Measurements from ENCODE around the gene SPATA7.

Gene SPATA7

DNA sequence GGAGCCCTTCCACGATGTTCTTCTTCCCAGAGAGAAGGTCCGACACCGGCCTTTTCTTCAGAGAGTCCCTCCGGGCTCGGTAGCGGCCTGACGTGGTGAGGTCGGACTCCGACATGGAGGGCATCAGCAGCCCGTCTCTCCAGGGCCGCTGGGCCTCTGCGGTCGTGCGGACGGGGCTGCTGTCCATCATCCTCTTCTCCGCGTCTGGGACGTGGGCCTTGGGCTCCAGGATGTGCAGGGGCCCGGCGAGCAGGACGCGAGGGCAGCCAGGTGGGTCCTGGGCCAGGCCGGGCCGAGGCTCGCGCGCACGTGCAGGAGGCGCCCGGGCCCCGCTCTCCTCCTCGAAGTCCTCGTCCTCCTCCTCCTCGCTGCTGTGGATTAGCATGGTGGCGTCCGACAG, 93.5 kb downstream of the SPATA7 start:
- no peak for DNase-seq (ENCODE audit: extremely low read depth, insufficient read length)
- no peak overlapping the region for H3K4me3 ChIP-seq (replicated peaks; ENCODE audit: low read depth, low read length)
- no peaks in the 10 kb centered on the region; the same call in 1 of the 2 replicates for H3K27me3 ChIP-seq (replicated peaks; ENCODE audit: control insufficient read depth, insufficient read depth, low read length)
- H3K36me3 ChIP-seq (ENCODE audit: control insufficient read depth, insufficient read depth, low read length), result no peaks in the 10 kb centered on the region
- TF ChIP-seq, protein P1, sequence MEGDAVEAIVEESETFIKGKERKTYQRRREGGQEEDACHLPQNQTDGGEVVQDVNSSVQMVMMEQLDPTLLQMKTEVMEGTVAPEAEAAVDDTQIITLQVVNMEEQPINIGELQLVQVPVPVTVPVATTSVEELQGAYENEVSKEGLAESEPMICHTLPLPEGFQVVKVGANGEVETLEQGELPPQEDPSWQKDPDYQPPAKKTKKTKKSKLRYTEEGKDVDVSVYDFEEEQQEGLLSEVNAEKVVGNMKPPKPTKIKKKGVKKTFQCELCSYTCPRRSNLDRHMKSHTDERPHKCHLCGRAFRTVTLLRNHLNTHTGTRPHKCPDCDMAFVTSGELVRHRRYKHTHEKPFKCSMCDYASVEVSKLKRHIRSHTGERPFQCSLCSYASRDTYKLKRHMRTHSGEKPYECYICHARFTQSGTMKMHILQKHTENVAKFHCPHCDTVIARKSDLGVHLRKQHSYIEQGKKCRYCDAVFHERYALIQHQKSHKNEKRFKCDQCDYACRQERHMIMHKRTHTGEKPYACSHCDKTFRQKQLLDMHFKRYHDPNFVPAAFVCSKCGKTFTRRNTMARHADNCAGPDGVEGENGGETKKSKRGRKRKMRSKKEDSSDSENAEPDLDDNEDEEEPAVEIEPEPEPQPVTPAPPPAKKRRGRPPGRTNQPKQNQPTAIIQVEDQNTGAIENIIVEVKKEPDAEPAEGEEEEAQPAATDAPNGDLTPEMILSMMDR (IDR thresholded peaks at IDR 0.05; ENCODE audit: insufficient read depth, low read length, poor library complexity, severe bottlenecking), result no peak

DNA sequence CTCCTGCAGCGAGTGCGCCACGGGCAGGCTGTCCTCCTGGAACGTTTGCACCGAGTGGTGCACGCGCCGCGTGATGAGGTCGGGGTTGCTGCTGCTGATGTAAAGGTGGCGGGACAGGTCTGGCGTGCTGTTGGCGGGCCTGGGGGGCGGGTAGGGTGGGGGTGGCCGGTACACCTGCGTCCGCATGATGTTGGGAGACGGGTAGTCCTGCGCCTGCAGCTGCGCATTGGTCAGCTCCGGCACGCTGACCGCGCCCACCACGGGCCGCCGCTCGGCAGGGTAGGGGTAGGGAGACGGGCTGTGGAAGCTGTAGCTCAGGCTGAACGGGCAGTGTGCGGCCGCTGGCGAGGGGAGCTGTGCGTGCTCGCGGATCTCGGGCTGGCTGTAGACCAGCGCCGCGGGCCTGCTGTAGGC, 94.1 kb downstream of the SPATA7 start:
- Histone ChIP-seq H3K27me3 (replicated peaks; ENCODE audit: control insufficient read depth, insufficient read depth, low read length) (no peaks in the 10 kb centered on the region; the same call in 1 of the 2 replicates), H3K36me3 (ENCODE audit: control insufficient read depth, insufficient read depth, low read length) (no peaks in the 10 kb centered on the region), H3K4me3 (replicated peaks; ENCODE audit: low read depth, low read length) (no peak overlapping the region)
- DNase-seq (ENCODE audit: extremely low read depth, insufficient read length), result no peak
- TF ChIP-seq, protein P1 (IDR thresholded peaks at IDR 0.05; ENCODE audit: insufficient read depth, low read length, poor library complexity, severe bottlenecking), result no peak

DNA sequence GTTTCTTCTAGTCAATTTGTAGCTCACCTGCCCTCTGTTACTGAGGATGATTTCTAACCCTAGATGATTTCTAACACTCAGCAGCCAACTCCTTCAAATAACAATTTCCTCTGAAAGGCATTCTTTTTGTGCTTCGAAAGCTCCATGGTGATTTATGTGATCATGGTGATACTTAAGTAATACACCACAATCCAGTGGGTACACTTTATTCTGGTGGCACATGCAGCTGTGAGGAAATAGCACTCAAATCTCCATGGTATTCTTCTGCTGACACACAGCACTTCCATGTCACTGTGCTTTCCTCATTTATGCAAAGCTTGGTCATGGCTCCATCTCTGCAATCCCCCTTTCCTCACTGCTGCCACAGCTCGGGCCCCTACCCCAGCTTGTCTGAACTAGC, 95.6 kb downstream of the SPATA7 start:
- TF ChIP-seq, protein P1 (IDR thresholded peaks at IDR 0.05; ENCODE audit: insufficient read depth, low read length, poor library complexity, severe bottlenecking), result no peak

DNA sequence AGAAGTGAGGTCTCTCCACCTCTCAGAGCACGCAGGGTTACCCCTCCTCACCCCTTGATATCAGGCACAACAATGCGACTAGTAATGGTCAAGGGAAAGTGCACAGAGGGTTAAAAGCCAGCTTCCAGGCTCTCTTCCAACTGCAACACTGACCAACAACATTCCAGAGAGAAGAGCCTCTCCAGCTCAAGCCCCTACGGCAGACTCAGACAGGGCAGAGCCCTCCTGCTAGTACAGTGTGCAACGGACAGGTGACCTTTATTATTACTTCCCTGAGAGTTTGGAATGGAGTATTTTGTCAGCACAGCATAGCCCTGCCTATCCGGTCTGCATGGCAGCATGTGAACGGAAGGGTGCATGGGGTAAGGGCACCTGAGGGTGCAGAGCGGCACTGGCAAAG, 96.3 kb downstream of the SPATA7 start:
- TF ChIP-seq, protein P1 (IDR thresholded peaks at IDR 0.05; ENCODE audit: insufficient read depth, low read length, poor library complexity, severe bottlenecking), result no peak
- H3K27me3 ChIP-seq (replicated peaks; ENCODE audit: control insufficient read depth, insufficient read depth, low read length), result no peaks in the 10 kb centered on the region; the same call in 1 of the 2 replicates
- no peaks in the 10 kb centered on the region for H3K36me3 ChIP-seq (ENCODE audit: control insufficient read depth, insufficient read depth, low read length)
- no peak for DNase-seq (ENCODE audit: extremely low read depth, insufficient read length)
- H3K4me3 ChIP-seq (replicated peaks; ENCODE audit: low read depth, low read length), result no peak overlapping the region

More for the DNA sequence above, 95.6 kb downstream of the SPATA7 start:
- Histone ChIP-seq H3K36me3 (ENCODE audit: control insufficient read depth, insufficient read depth, low read length) (no peaks in the 10 kb centered on the region), H3K27me3 (replicated peaks; ENCODE audit: control insufficient read depth, insufficient read depth, low read length) (no peaks in the 10 kb centered on the region; the same call in 1 of the 2 replicates), H3K4me3 (replicated peaks; ENCODE audit: low read depth, low read length) (no peak overlapping the region)
- no peak for DNase-seq (ENCODE audit: extremely low read depth, insufficient read length)

DNA sequence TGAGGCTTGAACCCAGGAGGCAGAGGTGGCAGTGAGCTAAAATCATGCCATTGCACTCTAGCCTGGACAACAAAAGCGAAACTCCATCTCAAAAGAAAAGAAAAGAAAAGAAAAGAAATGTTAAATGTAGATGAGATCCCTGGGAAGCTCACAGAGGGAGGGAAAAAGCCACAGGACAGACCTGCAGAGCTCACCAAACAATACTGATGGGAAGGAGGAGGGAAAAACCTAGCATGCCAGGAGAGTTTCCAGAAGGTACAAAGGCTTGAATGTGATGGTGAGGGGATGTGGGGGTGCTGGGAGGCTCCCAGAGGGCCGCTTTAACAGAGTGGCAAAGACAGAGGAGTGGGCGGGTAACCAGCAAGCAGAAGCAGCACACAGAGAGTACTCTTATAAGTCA, 97.1 kb downstream of the SPATA7 start:
- Histone ChIP-seq H3K4me3 (replicated peaks; ENCODE audit: low read depth, low read length) (no peak overlapping the region), H3K36me3 (ENCODE audit: control insufficient read depth, insufficient read depth, low read length) (no peaks in the 10 kb centered on the region), H3K27me3 (replicated peaks; ENCODE audit: control insufficient read depth, insufficient read depth, low read length) (no peaks in the 10 kb centered on the region; the same call in 1 of the 2 replicates)
- TF ChIP-seq, protein P1 (IDR thresholded peaks at IDR 0.05; ENCODE audit: insufficient read depth, low read length, poor library complexity, severe bottlenecking), result no peak
- no peak for DNase-seq (ENCODE audit: extremely low read depth, insufficient read length)

Data from GM06990 (cell line).